ENCODE data around the gene OBI1. TPM values are rescaled to one million over a fixed set of nuclear protein-coding genes. Genes with fewer than 3 reads are reported as not detected.

OBI1 gene
- total RNA-seq, 4 donors from 2014 or later = 5.3 to 10.6 (median 6.7) TPM

- no peak overlapping the region for H3K27ac ChIP-seq
- peak overlapping the region; percentile 53 for H3K4me3 ChIP-seq
- WGBS = 22% methylated on average over 22 of the region's 33 CpGs
- no peaks in the 10 kb centered on the region for H3K36me3 ChIP-seq
- H3K4me1 ChIP-seq = peaks cover 33% of the 10 kb centered on the region
- TF ChIP-seq POLR2A (IDR thresholded peaks at IDR 0.05) (no peak), POLR2AphosphoS5 (IDR thresholded peaks at IDR 0.05) (no peak), CTCF (IDR thresholded peaks at IDR 0.05) (no peak), EP300 (IDR thresholded peaks at IDR 0.05) (no peak)
- DNase-seq (ENCODE audit: low spot score in 2 of 2) = no peak
- no peaks in the 10 kb centered on the region for H3K9me3 ChIP-seq
- H3K27me3 ChIP-seq = peaks cover 59% of the 10 kb centered on the region
Observed at GRCh38 chr13:78609464-78610205, 49.3 kb downstream of the OBI1 start.

GRCh38 chr13:78608688-78609463 lies 50.1 kb downstream of the OBI1 start:
- 2% methylated on average over 40 of the region's 54 CpGs for WGBS
- no peaks in the 10 kb centered on the region for H3K36me3 ChIP-seq
- no peak overlapping the region for H3K27ac ChIP-seq
- peak overlapping the region; percentile 53 for H3K4me3 ChIP-seq
- peaks cover 67% of the 10 kb centered on the region for H3K27me3 ChIP-seq
- no peak for DNase-seq (ENCODE audit: low spot score in 2 of 2)
- peaks cover 38% of the 10 kb centered on the region for H3K4me1 ChIP-seq
- no peak for TF ChIP-seq CTCF (IDR thresholded peaks at IDR 0.05)
- no peak for TF ChIP-seq POLR2AphosphoS5 (IDR thresholded peaks at IDR 0.05)
- TF ChIP-seq EP300 (IDR thresholded peaks at IDR 0.05) = no peak
- TF ChIP-seq POLR2A (IDR thresholded peaks at IDR 0.05) = no peak
- H3K9me3 ChIP-seq = no peaks in the 10 kb centered on the region

- DNase-seq (ENCODE audit: low spot score in 2 of 2) = no peak
- Histone ChIP-seq H3K4me1 (peaks cover 44% of the 10 kb centered on the region), H3K36me3 (no peaks in the 10 kb centered on the region), H3K27ac (no peak overlapping the region), H3K9me3 (no peaks in the 10 kb centered on the region), H3K4me3 (peak overlapping the region; percentile 53), H3K27me3 (peaks cover 73% of the 10 kb centered on the region)
- TF ChIP-seq POLR2A (IDR thresholded peaks at IDR 0.05) = no peak
- no peak for TF ChIP-seq CTCF (IDR thresholded peaks at IDR 0.05)
- no peak for TF ChIP-seq POLR2AphosphoS5 (IDR thresholded peaks at IDR 0.05)
- no peak for TF ChIP-seq EP300 (IDR thresholded peaks at IDR 0.05)
- WGBS = 15% methylated on average over 10 of the region's 15 CpGs
Observed at GRCh38 chr13:78608252-78608687, 50.7 kb downstream of the OBI1 start.

- H3K4me3 ChIP-seq = peak overlapping the region; percentile 22
- peaks cover 79% of the 10 kb centered on the region for H3K27me3 ChIP-seq
- peaks cover 50% of the 10 kb centered on the region for H3K4me1 ChIP-seq
- TF ChIP-seq CTCF (IDR thresholded peaks at IDR 0.05) (no peak), POLR2A (IDR thresholded peaks at IDR 0.05) (no peak), EP300 (IDR thresholded peaks at IDR 0.05) (no peak), POLR2AphosphoS5 (IDR thresholded peaks at IDR 0.05) (no peak)
- H3K27ac ChIP-seq = no peak overlapping the region
- 10% methylated on average over 30 of the region's 42 CpGs for WGBS
- no peaks in the 10 kb centered on the region for H3K36me3 ChIP-seq
- no peaks in the 10 kb centered on the region for H3K9me3 ChIP-seq
- DNase-seq (ENCODE audit: low spot score in 2 of 2) = no peak
Observed at GRCh38 chr13:78607409-78608251, 51.3 kb downstream of the OBI1 start.
